Fibroblast of the aortic adventitia (primary cell): ENCODE results near the gene SPEG. TPM values are rescaled to one million over a fixed set of nuclear protein-coding genes. Genes with fewer than 3 reads are reported as not detected.
A peak's percentile ranks its signal among the peaks of the same experiment; 100 is the strongest.

ENCODE experiments used
- DNase-seq: peaks from one replicate; pipeline ENCODE4 v3.0.0-alpha.2; 2010; ENCODE audit warnings: low read depth
- H3K4me3 ChIP-seq: 2 replicates; pipeline ENCODE4 v1.5.1; 2011; ENCODE audit warnings: low read depth, mild to moderate bottlenecking, control low read depth, low read length, moderate library complexity
- CTCF ChIP-seq: IDR thresholded peaks from 2 replicates; pipeline ENCODE4 v1.5.1; 2011; ENCODE audit warnings: mild to moderate bottlenecking, low read length, control low read depth, inconsistent platforms; ENCODE audit not compliant: insufficient read depth
- total RNA-seq: library from RNA; depleted of rRNA; stranded (reverse); fragments of >200 nt; gene quantifications from 2 replicates; pipeline ENCODE4 v1.2.3, GENCODE V29; 2012; ENCODE audit warnings: low replicate concordance

Gene SPEG
- total RNA-seq, 1 donor = 22.7 TPM

- no peak overlapping the region for H3K4me3 ChIP-seq
- no peak for TF ChIP-seq CTCF
- peak; percentile 78 for DNase-seq
These were observed 87.7 kb downstream of the SPEG start for GRCh38 chr2:219522111-219523030.

DNA sequence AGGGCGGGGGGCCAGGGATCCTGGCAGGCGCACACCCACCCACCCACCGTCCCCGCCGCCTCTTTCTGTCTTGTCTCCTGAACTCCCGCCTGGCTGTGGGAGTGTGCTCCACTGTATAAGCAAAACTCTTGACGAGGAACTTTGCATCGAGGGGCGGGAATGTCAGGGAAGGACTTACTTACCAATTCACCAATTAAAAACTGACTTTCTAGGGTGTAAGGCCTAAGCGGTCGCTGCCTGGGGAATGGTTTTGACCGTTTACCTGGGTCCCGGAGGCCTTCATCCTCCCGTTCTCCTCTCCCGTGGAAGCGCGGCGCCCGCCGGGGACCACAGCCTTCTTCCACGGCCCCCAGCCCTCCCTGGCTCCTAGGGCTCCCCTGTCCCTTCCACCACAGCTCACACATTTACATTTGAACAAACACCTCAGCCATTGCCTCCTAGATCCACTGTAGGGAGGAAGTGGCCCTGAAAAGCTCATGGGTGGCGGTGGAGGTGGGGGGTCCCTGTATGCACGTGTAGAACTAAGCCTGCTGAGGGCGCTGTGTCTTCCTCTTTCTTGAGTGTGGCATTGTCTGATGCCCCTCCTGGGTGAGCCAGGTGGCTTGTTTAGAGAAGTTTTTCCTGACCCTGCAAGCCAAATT is 88.5 kb downstream of the SPEG start:
- no peak for TF ChIP-seq CTCF
- no peak for DNase-seq
- no peak overlapping the region for H3K4me3 ChIP-seq

- H3K4me3 ChIP-seq = no peak overlapping the region
- DNase-seq = no peak
- no peak for TF ChIP-seq CTCF
These were observed 90.2 kb downstream of the SPEG start for GRCh38 chr2:219524817-219525216.

GRCh38 chr2:219525533-219526232 is 91.0 kb downstream of the SPEG start:
- H3K4me3 ChIP-seq = no peak overlapping the region
- peak; percentile 52 for DNase-seq
- no peak for TF ChIP-seq CTCF

- no peak for DNase-seq
- no peak overlapping the region for H3K4me3 ChIP-seq
- TF ChIP-seq CTCF = no peak
These were observed 91.9 kb downstream of the SPEG start for GRCh38 chr2:219526320-219527075.

DNA sequence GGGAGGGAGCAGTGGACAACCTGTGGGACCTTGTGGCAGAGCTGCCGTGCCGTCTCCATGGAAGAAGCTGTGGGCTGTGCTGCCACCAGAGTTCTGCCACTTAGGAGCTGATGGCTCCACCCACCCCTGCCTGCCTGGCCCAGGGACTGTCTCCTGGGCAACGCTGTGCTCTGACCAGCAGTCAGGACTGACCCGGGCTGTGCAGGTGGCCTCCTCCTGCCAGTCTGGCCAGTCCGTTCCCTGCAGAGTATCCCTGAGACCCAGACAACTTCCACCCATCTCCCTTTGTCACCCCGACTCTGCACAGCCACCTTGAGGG is 92.4 kb downstream of the SPEG start:
- DNase-seq = no peak
- no peak overlapping the region for H3K4me3 ChIP-seq
- TF ChIP-seq CTCF = no peak
